Esophagus muscularis mucosa (tissue), 4 donors: ENCODE results near the gene ATP8B3. TPM values are rescaled to one million over a fixed set of nuclear protein-coding genes. Genes with fewer than 3 reads are reported as not detected.

Experiments
- DNase-seq: peaks from one replicate; pipeline ENCODE4 v3.0.0-alpha.2; 2017; ENCODE audit errors: extremely low spot score
- H3K27ac ChIP-seq, 4 donors: fragments of 200-600 bp; sonication (generic); replicated peaks in 1 of 4; 1 replicate in 3 of 4; 2 replicates in 1 of 4; pipeline ENCODE4 v1.5.1; 2016 to 2019; ENCODE audit warnings: mild to moderate bottlenecking in 1 of 4
- H3K27me3 ChIP-seq, 4 donors: fragments of 200-600 bp; sonication (generic); one replicate each; pipeline versions ENCODE4 v1.5.1 to v1.6.0; 2016 to 2019
- H3K36me3 ChIP-seq, 4 donors: fragments of 200-600 bp; sonication (generic); one replicate each; pipeline ENCODE4 v1.5.1; 2016 to 2019
- H3K4me1 ChIP-seq, 4 donors: fragments of 200-600 bp; sonication (generic); one replicate each; pipeline ENCODE4 v1.5.1; 2016 to 2019
- H3K4me3 ChIP-seq, 4 donors: fragments of 200-600 bp; sonication (generic); 1 replicate in 2 of 4; 2 replicates in 2 of 4; pipeline ENCODE4 v1.5.1; 2016 to 2019; ENCODE audit warnings: mild to moderate bottlenecking in 4 of 4, moderate library complexity in 1 of 4
- H3K9me3 ChIP-seq, 4 donors: fragments of 200-600 bp; sonication (generic); 1 replicate in 3 of 4; 2 replicates in 1 of 4; pipeline ENCODE4 v1.5.1; 2016 to 2019
- EP300 ChIP-seq: sonication (generic); formaldehyde crosslinking; IDR thresholded peaks from one replicate; pipeline ENCODE4 v1.6.1; 2017; ENCODE audit warnings: antibody characterized with exemption
- POLR2A ChIP-seq: fragments of 450-650 bp; IDR thresholded peaks from one replicate; pipeline ENCODE4 v1.6.1; 2017; ENCODE audit warnings: antibody characterized with exemption, moderate library complexity, mild to moderate bottlenecking, low read depth
- POLR2AphosphoS5 ChIP-seq, 2 donors: sonication (generic); formaldehyde crosslinking; IDR thresholded peaks; one replicate each; pipeline ENCODE4 v1.6.1; 2017; ENCODE audit warnings: antibody characterized with exemption in 2 of 2
- WGBS: methylation state at CpG from one replicate; pipeline ENCODE4 v1.1.5; 2018; 5-methylcytosine and 5-hydroxymethylcytosine counted together
- intact Hi-C: fragments of 100-400 bp; cut with DNase I; formaldehyde crosslinking; loops from one replicate; pipeline ENCODE4 v1.15.1; 2023
- total RNA-seq, 4 donors: library from RNA; depleted of rRNA; stranded (reverse); fragments of >200 nt; gene quantifications; one replicate each; pipeline versions ENCODE4 v1.1.0 to v1.2.1, GENCODE V29; 2016
- TF ChIP-seq, protein P1 (sequence below), 3 experiments: fragments of 200-600 bp in 2 of 3; fragments of 450-650 bp in 1 of 3; sonication (generic) in 2 of 3; IDR thresholded peaks; one replicate each; pipeline ENCODE4 v1.5.1; 2017 to 2019; ENCODE audit warnings: antibody characterized with exemption in 3 of 3, mild to moderate bottlenecking in 2 of 3, moderate library complexity in 1 of 3

Gene ATP8B3
- total RNA-seq, 4 donors from 2014 or later, result 0.19 to 0.92 (median 0.66) TPM

DNA sequence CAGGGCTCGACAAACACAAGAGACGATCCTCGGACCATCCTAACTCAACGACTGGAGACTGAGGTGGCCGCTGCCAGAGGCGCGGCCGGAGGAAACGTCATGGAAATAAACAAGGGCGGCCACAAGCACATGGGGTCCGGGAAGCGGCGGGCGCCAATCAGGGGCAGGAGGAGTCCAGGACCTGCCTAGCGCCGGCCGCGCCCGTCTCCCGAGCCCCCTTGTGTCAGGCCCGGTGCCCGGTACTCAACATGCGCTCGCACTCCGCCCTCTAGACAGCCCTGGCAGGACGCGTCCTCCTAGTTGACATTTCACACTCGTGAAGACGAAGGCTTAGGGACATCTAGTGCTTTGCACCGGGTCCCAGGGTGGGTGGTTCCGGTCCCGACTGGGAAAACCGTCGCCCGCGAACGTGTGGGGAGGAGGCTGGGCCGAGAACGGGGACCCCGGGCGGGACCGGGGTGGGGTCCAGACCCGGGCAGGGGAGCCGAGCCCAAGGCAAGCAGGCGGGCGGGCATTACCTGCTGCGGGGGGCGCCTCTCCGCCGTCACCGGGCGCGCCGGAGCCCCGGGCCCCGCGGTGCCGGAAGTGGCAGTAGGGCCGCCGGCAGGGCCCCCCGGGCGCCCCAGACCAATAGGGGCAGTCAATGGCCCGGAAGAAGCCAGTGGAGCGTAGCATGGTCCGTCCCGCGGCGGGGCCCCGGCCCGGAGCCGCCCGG is 35.8 kb upstream of the ATP8B3 start:
- intact Hi-C loops, result loop anchor here (1.0 kb wide), 1 partner anchor 14 kb away; no protein-coding TSS in a partner anchor
- Histone ChIP-seq H3K9me3 (no peaks in the 10 kb centered on the region), H3K36me3 (peaks cover 0 to 26% (median 7%) of the 10 kb centered on the region in 4 donors), H3K27me3 (peaks cover 0 to 18% (median 0%) of the 10 kb centered on the region in 4 donors), H3K4me3 (peak overlapping the region; percentile 100), H3K4me1 (peaks cover 51 to 74% (median 63%) of the 10 kb centered on the region in 4 donors), H3K27ac (peak overlapping the region; percentile 97 to 99 (median 99))
- 0% methylated on average over 2 of the region's 72 CpGs for WGBS
- no peak for DNase-seq
- TF ChIP-seq EP300 (no peak), POLR2AphosphoS5 (IDR thresholded peaks at IDR 0.05) (no peak), POLR2A (no peak)
- TF ChIP-seq, protein P1, sequence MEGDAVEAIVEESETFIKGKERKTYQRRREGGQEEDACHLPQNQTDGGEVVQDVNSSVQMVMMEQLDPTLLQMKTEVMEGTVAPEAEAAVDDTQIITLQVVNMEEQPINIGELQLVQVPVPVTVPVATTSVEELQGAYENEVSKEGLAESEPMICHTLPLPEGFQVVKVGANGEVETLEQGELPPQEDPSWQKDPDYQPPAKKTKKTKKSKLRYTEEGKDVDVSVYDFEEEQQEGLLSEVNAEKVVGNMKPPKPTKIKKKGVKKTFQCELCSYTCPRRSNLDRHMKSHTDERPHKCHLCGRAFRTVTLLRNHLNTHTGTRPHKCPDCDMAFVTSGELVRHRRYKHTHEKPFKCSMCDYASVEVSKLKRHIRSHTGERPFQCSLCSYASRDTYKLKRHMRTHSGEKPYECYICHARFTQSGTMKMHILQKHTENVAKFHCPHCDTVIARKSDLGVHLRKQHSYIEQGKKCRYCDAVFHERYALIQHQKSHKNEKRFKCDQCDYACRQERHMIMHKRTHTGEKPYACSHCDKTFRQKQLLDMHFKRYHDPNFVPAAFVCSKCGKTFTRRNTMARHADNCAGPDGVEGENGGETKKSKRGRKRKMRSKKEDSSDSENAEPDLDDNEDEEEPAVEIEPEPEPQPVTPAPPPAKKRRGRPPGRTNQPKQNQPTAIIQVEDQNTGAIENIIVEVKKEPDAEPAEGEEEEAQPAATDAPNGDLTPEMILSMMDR (IDR thresholded peaks at IDR 0.05), result no peak

DNA sequence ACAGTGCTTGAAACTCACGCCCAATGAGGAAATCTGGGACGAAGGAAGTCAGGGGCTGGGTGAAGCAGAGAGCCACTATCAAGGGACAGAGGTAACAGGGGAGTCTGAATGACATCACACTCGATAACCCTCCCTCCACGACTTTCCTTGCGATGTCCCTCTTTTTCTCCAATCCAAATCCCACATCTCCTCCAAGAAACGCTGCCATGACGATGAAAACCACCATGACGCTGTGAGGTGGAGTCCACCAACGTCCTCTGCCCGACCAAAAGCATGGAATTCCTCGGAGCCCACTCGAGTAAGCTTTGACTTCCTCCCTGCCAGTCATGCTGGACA is 35.2 kb upstream of the ATP8B3 start:
- no peak for TF ChIP-seq POLR2A
- TF ChIP-seq, protein P1 (IDR thresholded peaks at IDR 0.05), result no peak
- no peak for TF ChIP-seq POLR2AphosphoS5 (IDR thresholded peaks at IDR 0.05)
- no peak for DNase-seq
- H3K27ac ChIP-seq, result peak overlapping the region in 3 of 4 donors; percentile 99
- peaks cover 0 to 13% (median 0%) of the 10 kb centered on the region in 4 donors for H3K27me3 ChIP-seq
- H3K9me3 ChIP-seq, result no peaks in the 10 kb centered on the region
- WGBS, result 12% methylated on average over 12 of the region's 12 CpGs
- peak overlapping the region; percentile 100 for H3K4me3 ChIP-seq
- intact Hi-C loops, result no loop called here
- H3K36me3 ChIP-seq, result peaks cover 0 to 26% (median 7%) of the 10 kb centered on the region in 4 donors
- H3K4me1 ChIP-seq, result peaks cover 53 to 74% (median 63%) of the 10 kb centered on the region in 4 donors

GRCh38 chr19:1846517-1847204 is 34.6 kb upstream of the ATP8B3 start:
- no peak for TF ChIP-seq POLR2A
- no peak for DNase-seq
- 69% methylated on average over 27 of the region's 29 CpGs for WGBS
- Histone ChIP-seq H3K4me3 (peak overlapping the region; percentile 100), H3K4me1 (peaks cover 53 to 74% (median 63%) of the 10 kb centered on the region in 4 donors), H3K36me3 (peaks cover 0 to 26% (median 7%) of the 10 kb centered on the region in 4 donors), H3K27ac (no peak overlapping the region), H3K9me3 (no peaks in the 10 kb centered on the region), H3K27me3 (peaks cover 0 to 6% (median 0%) of the 10 kb centered on the region in 4 donors)
- intact Hi-C loops, result no loop called here

DNA sequence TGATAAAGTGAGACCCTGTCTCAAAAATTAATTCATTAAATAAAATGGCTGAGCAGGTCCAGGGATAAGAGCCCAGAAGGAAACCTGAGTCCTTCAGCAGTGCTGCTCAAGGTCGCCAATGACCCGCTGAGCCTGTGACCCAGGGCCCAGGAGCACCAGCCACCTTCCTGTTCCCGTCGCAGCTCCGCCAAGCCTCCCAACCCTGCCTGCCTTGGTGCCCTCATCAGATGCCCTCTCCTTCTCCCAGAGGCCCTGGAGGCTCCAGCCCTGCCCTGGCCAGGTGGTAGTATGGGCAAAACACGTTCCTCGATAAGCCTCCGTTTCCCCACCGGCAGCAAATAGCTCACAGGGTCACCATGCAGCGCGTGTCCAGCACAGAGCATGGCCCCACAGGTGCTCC is 33.6 kb upstream of the ATP8B3 start:
- H3K4me1 ChIP-seq, result peaks cover 61 to 78% (median 70%) of the 10 kb centered on the region in 4 donors
- H3K4me3 ChIP-seq, result no peak overlapping the region
- H3K27me3 ChIP-seq, result no peaks in the 10 kb centered on the region
- no peak for TF ChIP-seq EP300
- TF ChIP-seq, protein P1 (IDR thresholded peaks at IDR 0.05), result no peak
- TF ChIP-seq POLR2A, result no peak
- TF ChIP-seq POLR2AphosphoS5 (IDR thresholded peaks at IDR 0.05), result no peak
- intact Hi-C loops, result no loop called here
- WGBS, result 87% methylated on average over 11 of the region's 11 CpGs
- H3K9me3 ChIP-seq, result no peaks in the 10 kb centered on the region
- DNase-seq, result no peak
- no peak overlapping the region for H3K27ac ChIP-seq
- H3K36me3 ChIP-seq, result peaks cover 0 to 26% (median 7%) of the 10 kb centered on the region in 4 donors

DNA sequence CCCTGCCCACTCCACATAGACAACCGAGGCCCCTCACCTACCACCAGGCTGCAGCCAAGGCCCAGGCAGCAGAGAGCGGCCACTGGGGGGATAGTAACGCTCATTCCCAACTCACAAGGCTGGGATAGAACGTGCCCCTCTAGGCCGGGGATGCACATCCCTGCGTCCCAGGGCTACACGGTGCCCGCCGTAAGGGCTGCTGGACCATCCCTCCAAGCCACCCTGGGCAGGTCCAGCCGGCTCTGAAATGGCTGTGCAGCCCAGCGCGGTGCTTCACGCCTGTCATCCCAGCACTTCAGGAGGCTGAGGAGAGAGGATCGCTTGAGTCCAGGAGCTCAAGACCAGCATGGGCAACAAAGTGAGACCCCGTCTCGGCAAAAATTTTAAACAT is 33.0 kb upstream of the ATP8B3 start:
- Histone ChIP-seq H3K27ac (no peak overlapping the region), H3K4me1 (peaks cover 66 to 84% (median 76%) of the 10 kb centered on the region in 4 donors), H3K27me3 (no peaks in the 10 kb centered on the region), H3K36me3 (peaks cover 0 to 27% (median 7%) of the 10 kb centered on the region in 4 donors), H3K4me3 (no peak overlapping the region), H3K9me3 (no peaks in the 10 kb centered on the region)
- TF ChIP-seq, protein P1 (IDR thresholded peaks at IDR 0.05), result no peak
- TF ChIP-seq EP300, result no peak
- no peak for TF ChIP-seq POLR2AphosphoS5 (IDR thresholded peaks at IDR 0.05)
- no peak for TF ChIP-seq POLR2A
- no peak for DNase-seq
- intact Hi-C loops, result no loop called here
- WGBS, result 87% methylated on average over 8 of the region's 16 CpGs
